ENCODE measurements around the gene TMEM145.

TMEM145 gene

GRCh38 chr19:42303101-42303464 lies 10.0 kb upstream of the TMEM145 start:
- DNase-seq (no peak), ATAC-seq (replicated peaks) (no peak)
- Mint-ChIP-seq H3K27me3 (no peaks in the 10 kb centered on the region), H3K4me3 (peak overlapping the region; percentile 91 to 93), H3K27ac (peak overlapping the region; percentile 88), H3K36me3 (peaks cover 4 to 5% of the 10 kb centered on the region in 2 donors), H3K9me3 (peaks cover 0 to 2% of the 10 kb centered on the region in 2 donors), H3K4me1 (peaks cover 17 to 27% of the 10 kb centered on the region in 2 donors)

DNA sequence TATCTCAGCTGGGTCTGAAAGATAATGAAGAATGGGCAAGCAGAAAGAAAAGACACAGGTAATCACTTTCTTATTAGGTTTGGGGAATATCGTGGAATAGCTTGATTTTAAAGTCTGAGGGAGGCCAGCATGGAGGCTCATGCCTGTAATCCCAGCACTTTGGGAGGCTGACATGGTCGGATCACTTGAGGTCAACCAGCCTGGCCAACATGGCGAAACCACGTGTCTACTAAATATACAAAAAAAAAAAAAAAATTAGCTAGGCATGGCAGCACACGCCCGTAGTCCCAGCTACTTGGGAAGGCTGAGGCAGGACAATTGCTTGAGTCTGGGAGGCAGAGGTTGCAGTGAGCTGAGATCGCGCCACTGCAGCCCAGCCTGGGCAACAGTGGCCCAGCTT lies 9.2 kb upstream of the TMEM145 start:
- ATAC-seq (replicated peaks) = no peak
- no peak for DNase-seq
- Mint-ChIP-seq H3K36me3 (peaks cover 4 to 5% of the 10 kb centered on the region in 2 donors), H3K27me3 (no peaks in the 10 kb centered on the region), H3K9me3 (peaks cover 0 to 2% of the 10 kb centered on the region in 2 donors), H3K4me3 (peak overlapping the region in 1 of 2 donors; percentile 91), H3K27ac (no peak overlapping the region), H3K4me1 (peaks cover 17 to 27% of the 10 kb centered on the region in 2 donors)

GRCh38 chr19:42306646-42307045 lies 6.5 kb upstream of the TMEM145 start:
- no peak overlapping the region for H3K4me3 Mint-ChIP-seq
- peaks cover 12 to 13% of the 10 kb centered on the region in 2 donors for H3K27me3 Mint-ChIP-seq
- H3K27ac Mint-ChIP-seq = peak overlapping the region; percentile 9
- ATAC-seq (replicated peaks) = no peak
- DNase-seq = no peak
- H3K36me3 Mint-ChIP-seq = no peaks in the 10 kb centered on the region
- H3K9me3 Mint-ChIP-seq = peaks cover 0 to 2% of the 10 kb centered on the region in 2 donors
- peaks cover 14 to 21% of the 10 kb centered on the region in 2 donors for H3K4me1 Mint-ChIP-seq

GRCh38 chr19:42309686-42310085 lies 3.4 kb upstream of the TMEM145 start:
- Mint-ChIP-seq H3K9me3 (peaks cover 0 to 2% of the 10 kb centered on the region in 2 donors), H3K36me3 (no peaks in the 10 kb centered on the region), H3K27ac (no peak overlapping the region), H3K4me1 (peaks cover 9 to 20% of the 10 kb centered on the region in 2 donors), H3K27me3 (peaks cover 38 to 43% of the 10 kb centered on the region in 2 donors), H3K4me3 (no peak overlapping the region)
- DNase-seq (no peak), ATAC-seq (replicated peaks) (no peak)

GRCh38 chr19:42311657-42312056 lies 1.5 kb upstream of the TMEM145 start:
- H3K27me3 Mint-ChIP-seq = peaks cover 45 to 58% of the 10 kb centered on the region in 2 donors
- H3K4me1 Mint-ChIP-seq = peaks cover 9 to 21% of the 10 kb centered on the region in 2 donors
- no peak overlapping the region for H3K4me3 Mint-ChIP-seq
- DNase-seq = no peak
- H3K9me3 Mint-ChIP-seq = peaks cover 0 to 2% of the 10 kb centered on the region in 2 donors
- no peak for ATAC-seq (replicated peaks)
- no peak overlapping the region for H3K27ac Mint-ChIP-seq
- H3K36me3 Mint-ChIP-seq = no peaks in the 10 kb centered on the region

DNA sequence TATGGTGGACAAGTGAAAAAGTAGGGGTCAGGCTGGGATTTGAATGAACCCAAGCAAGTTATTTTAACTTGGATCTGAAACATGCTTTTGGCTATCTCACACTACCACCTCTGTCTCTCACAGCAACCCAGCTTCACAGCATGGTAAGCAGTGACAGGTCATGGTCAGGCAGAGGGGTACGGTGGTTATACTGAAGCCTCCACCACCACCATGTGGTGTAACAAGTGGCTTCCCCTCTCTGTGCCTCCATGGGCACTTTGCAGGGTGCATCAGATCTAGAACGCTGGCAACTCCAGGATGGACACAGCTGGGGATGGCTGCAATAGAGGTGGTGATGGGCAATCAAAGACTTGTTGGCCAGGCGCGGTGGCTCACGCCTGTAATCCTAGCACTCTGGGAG lies 739 bp upstream of the TMEM145 start:
- Mint-ChIP-seq H3K4me3 (peak overlapping the region; percentile 81 to 83), H3K4me1 (peaks cover 12 to 28% of the 10 kb centered on the region in 2 donors), H3K27ac (no peak overlapping the region), H3K27me3 (peaks cover 45 to 64% of the 10 kb centered on the region in 2 donors), H3K9me3 (no peaks in the 10 kb centered on the region), H3K36me3 (no peaks in the 10 kb centered on the region)
- DNase-seq (no peak), ATAC-seq (replicated peaks) (no peak)

DNA sequence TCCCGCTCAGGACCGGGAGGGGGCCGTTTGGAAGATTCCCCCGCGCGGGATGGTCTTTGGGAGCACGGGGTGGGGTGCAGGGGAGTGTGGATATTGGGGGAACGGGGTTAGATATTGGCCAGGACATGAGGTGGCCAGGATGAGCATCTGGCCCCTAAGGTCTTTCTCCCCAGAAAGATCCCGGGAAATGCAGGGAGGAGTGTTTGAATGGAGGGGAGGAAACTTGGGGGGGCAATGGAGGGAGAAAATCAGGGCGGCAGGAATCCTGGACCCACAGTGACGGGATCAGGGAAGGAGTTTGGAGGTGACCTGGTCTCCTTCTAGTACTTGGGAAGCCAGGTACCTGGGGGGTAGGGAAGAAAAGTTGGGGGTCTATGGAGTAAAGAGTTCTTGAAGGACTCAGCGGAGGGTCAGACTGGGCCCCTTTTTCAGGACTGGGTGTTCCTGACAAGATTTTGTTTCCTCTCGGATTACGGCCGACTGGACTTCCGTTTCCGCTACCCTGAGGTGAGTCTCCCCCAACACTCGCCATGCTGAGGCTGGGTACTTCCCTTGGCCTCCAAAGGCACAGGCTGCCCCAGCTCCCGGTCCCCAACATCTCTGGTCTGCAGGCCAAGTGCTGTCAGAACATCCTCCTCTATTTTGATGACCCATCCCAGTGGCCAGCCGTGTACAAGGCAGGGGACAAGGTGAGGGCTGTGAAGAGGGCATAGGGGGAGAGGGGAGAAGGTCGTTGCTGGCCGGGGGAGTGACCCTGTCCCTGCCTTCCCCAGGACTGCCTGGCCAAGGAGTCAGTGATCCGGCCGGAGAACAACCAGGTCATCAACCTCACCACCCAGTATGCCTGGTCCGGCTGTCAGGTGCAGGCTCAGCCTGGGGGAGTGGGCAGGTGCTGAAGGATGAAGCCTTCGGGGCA lies 989 bp downstream of the TMEM145 start:
- H3K4me1 Mint-ChIP-seq = peaks cover 13 to 32% of the 10 kb centered on the region in 2 donors
- no peak overlapping the region for H3K27ac Mint-ChIP-seq
- no peak for DNase-seq
- no peak for ATAC-seq (replicated peaks)
- peak overlapping the region; percentile 33 to 83 for H3K4me3 Mint-ChIP-seq
- H3K9me3 Mint-ChIP-seq = no peaks in the 10 kb centered on the region
- H3K27me3 Mint-ChIP-seq = peaks cover 45 to 64% of the 10 kb centered on the region in 2 donors
- no peaks in the 10 kb centered on the region for H3K36me3 Mint-ChIP-seq

DNA sequence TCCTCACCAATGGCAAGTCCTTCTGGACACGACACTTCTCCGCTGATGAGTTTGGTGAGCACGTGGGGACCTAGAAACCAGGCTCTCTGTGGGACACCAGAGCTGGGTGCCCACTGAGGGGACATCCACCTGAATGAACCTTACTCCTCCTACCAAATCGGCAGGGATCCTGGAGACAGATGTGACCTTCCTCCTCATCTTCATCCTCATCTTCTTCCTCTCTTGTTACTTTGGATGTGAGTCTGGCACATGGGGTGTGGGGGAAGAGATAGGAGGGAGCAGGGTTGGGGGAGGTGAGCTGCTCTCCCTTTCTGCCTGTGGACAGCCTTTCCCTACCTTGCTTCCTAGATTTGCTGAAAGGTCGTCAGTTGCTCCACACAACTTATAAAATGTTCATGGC lies 1.9 kb downstream of the TMEM145 start:
- ATAC-seq (replicated peaks) = no peak
- H3K27me3 Mint-ChIP-seq = peaks cover 45 to 64% of the 10 kb centered on the region in 2 donors
- no peak overlapping the region for H3K4me3 Mint-ChIP-seq
- peaks cover 13 to 32% of the 10 kb centered on the region in 2 donors for H3K4me1 Mint-ChIP-seq
- no peaks in the 10 kb centered on the region for H3K9me3 Mint-ChIP-seq
- no peak for DNase-seq
- no peak overlapping the region for H3K27ac Mint-ChIP-seq
- no peaks in the 10 kb centered on the region for H3K36me3 Mint-ChIP-seq

- no peak for DNase-seq
- ATAC-seq (replicated peaks) = peak; percentile 56 to 57
- peaks cover 13 to 32% of the 10 kb centered on the region in 2 donors for H3K4me1 Mint-ChIP-seq
- H3K27ac Mint-ChIP-seq = no peak overlapping the region
- H3K36me3 Mint-ChIP-seq = no peaks in the 10 kb centered on the region
- peak overlapping the region; percentile 1 to 29 for H3K4me3 Mint-ChIP-seq
- H3K27me3 Mint-ChIP-seq = peaks cover 34 to 51% of the 10 kb centered on the region in 2 donors
- no peaks in the 10 kb centered on the region for H3K9me3 Mint-ChIP-seq
Measured at GRCh38 chr19:42316223-42317211, 3.4 kb downstream of the TMEM145 start.

DNA sequence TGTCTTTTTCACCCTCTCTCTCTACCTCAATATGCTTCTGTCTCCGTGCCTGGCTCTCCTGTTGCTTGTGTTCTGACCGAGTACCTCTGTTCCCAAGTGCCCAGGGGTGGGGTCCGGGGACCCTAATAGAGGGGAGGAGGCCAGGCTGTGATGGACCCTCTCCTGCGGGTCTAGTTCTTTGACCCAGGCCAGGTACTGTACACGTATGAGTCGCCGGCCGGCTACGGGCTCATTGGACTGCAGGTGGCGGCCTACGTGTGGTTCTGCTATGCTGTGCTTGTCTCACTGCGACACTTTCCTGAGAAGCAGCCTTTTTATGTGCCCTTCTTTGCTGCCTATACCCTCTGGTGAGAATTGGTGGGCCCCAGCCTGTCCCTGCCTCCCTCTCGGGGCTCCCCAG lies 4.4 kb downstream of the TMEM145 start:
- H3K4me3 Mint-ChIP-seq = no peak overlapping the region
- no peak overlapping the region for H3K27ac Mint-ChIP-seq
- no peaks in the 10 kb centered on the region for H3K9me3 Mint-ChIP-seq
- peaks cover 30 to 48% of the 10 kb centered on the region in 2 donors for H3K27me3 Mint-ChIP-seq
- DNase-seq (no peak), ATAC-seq (replicated peaks) (no peak)
- peaks cover 12 to 31% of the 10 kb centered on the region in 2 donors for H3K4me1 Mint-ChIP-seq
- no peaks in the 10 kb centered on the region for H3K36me3 Mint-ChIP-seq

DNA sequence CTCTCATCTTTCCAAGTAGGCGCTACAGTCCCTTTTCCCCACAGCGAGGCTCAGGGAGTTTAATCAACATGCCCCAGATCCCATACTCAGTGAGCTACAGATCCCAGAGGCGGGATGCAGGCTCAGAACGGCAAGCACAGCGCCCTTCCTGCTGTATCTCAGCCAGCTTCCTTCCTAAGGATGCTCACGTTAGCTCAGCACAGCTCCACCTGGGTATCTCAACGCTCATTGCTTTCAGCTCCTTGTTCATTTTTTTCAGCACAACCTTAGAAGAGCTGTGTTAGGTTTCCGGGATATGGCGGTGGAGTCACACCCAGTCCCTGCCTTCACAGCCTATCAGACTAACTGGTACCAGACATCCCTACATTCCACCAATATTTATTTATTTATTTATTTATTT lies 9.2 kb downstream of the TMEM145 start:
- no peak overlapping the region for H3K27ac Mint-ChIP-seq
- peaks cover 11 to 16% of the 10 kb centered on the region in 2 donors for H3K27me3 Mint-ChIP-seq
- peaks cover 15 to 28% of the 10 kb centered on the region in 2 donors for H3K4me1 Mint-ChIP-seq
- H3K9me3 Mint-ChIP-seq = no peaks in the 10 kb centered on the region
- H3K36me3 Mint-ChIP-seq = peaks cover 4% of the 10 kb centered on the region in 2 donors
- ATAC-seq (replicated peaks) = no peak
- DNase-seq = no peak
- no peak overlapping the region for H3K4me3 Mint-ChIP-seq

- Mint-ChIP-seq H3K36me3 (peaks cover 4% of the 10 kb centered on the region in 2 donors), H3K9me3 (no peaks in the 10 kb centered on the region), H3K4me3 (no peak overlapping the region), H3K27me3 (peaks cover 11 to 16% of the 10 kb centered on the region in 2 donors), H3K27ac (no peak overlapping the region), H3K4me1 (peaks cover 22 to 35% of the 10 kb centered on the region in 2 donors)
- DNase-seq = no peak
- no peak for ATAC-seq (replicated peaks)
Measured at GRCh38 chr19:42323473-42323851, 10.4 kb downstream of the TMEM145 start.

- peaks cover 4% of the 10 kb centered on the region in 2 donors for H3K36me3 Mint-ChIP-seq
- peaks cover 11 to 16% of the 10 kb centered on the region in 2 donors for H3K27me3 Mint-ChIP-seq
- DNase-seq (no peak), ATAC-seq (replicated peaks) (no peak)
- H3K27ac Mint-ChIP-seq = no peak overlapping the region
- no peaks in the 10 kb centered on the region for H3K9me3 Mint-ChIP-seq
- peak overlapping the region; percentile 46 to 96 for H3K4me3 Mint-ChIP-seq
- peaks cover 26 to 41% of the 10 kb centered on the region in 2 donors for H3K4me1 Mint-ChIP-seq
Measured at GRCh38 chr19:42323852-42324654, 10.9 kb downstream of the TMEM145 start.

Data from stimulated activated naive B cell treated with anti-CD40 and anti-IgM and Interleukin-4, amounts not matched to agents 10 μg/mL and 1 μg/mL and 100 μg/mL, for 72 hours (primary cell).